HG03521 (cell line): Measurements from ENCODE around the gene TMEFF2.

Experiments
- ATAC-seq: cut with Tn5 transposase; IDR thresholded peaks from one replicate; pipeline ENCODE4 v1.9.1; 2021; ENCODE audit warnings: mild to moderate bottlenecking, moderate library complexity; ENCODE audit not compliant: unreplicated experiment

Gene TMEFF2

GRCh38 chr2:191913796-191914195, 280.9 kb downstream of the TMEFF2 start:
- ATAC-seq: no peak

- no peak for ATAC-seq
Observed at GRCh38 chr2:191912764-191913163, 282.0 kb downstream of the TMEFF2 start.

GRCh38 chr2:191910518-191910917, 284.2 kb downstream of the TMEFF2 start:
- ATAC-seq: no peak

- no peak for ATAC-seq
Observed at GRCh38 chr2:191908874-191909273, 285.9 kb downstream of the TMEFF2 start.

- ATAC-seq: no peak
Observed at GRCh38 chr2:191907545-191907944, 287.2 kb downstream of the TMEFF2 start.

- ATAC-seq: no peak
Observed at GRCh38 chr2:191907091-191907490, 287.6 kb downstream of the TMEFF2 start.

- ATAC-seq: no peak
Observed at GRCh38 chr2:191905336-191905735, 289.4 kb downstream of the TMEFF2 start.

GRCh38 chr2:191901031-191901430, 293.7 kb downstream of the TMEFF2 start:
- ATAC-seq: no peak

- no peak for ATAC-seq
Observed at GRCh38 chr2:191899410-191899809, 295.3 kb downstream of the TMEFF2 start.
